ENCODE data around the gene WDFY2.

WDFY2 gene

DNA sequence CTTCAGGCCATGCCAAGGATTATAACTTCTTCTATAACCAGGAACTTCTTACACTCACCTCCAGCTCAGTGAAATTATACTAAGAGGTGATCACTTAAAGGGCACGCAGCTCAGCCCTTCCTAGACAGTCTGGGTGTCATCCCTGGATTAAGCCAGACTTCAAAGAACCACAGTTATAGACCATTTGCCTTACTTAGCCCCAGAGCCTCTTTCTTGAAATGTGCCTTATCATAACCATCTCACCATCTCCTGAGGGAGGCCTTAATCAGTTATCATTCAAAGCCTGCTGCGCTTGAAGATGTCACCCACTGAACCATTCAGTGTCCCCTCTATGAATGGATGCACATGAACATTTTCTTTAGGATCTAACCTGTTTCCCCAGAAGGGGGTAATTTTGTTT is 229.8 kb downstream of the WDFY2 start:
- Histone ChIP-seq H3K4me1 (ENCODE audit: control insufficient read depth, insufficient read depth, low read length) (no peaks in the 10 kb centered on the region), H3K27me3 (ENCODE audit: control insufficient read depth, insufficient read depth, low read length) (no peaks in the 10 kb centered on the region), H3K36me3 (ENCODE audit: control insufficient read depth, insufficient read depth, low read length) (no peaks in the 10 kb centered on the region), H3K27ac (ENCODE audit: low read depth, low read length) (no peak overlapping the region), H3K4me3 (ENCODE audit: low read length) (no peak overlapping the region), H3K9ac (ENCODE audit: low read length) (no peak overlapping the region)

DNA sequence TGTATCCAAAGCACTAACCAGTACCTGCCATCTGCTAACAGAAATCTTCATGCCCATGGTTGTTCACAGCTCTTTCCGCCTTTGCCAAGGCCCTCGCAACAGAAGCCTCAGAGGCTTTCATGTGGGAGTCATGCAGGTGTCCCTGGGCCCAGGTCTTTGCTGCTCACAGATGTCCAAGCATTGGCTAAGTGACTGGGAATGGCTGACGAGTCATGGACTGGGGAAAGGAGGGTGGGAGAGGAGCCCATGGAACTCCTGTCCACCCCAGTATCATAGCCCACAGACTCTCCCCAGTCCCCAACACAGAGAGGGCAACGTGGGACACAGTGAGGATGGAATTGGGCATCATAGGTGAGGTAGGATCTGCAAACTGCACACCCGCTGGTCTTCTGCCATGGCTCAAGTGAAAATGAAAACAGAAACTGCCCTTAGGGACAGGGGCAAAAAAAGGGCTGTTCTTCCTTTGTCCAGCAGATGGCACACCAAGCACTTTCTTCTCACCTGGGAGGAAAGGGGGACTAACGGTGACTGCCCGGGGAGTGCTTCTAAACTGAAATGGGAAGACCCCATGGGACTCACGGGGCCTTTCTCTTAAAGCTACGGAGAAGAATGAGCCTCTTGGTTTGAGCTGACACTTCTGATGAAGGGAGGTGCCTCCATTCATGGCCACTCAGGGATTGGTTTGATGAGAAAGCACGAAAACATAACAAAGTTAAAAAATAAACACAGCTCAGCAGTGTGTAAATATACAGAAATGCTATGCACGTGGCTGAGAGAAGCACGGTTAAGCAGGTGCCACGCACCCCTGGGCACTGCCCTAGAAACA is 230.8 kb downstream of the WDFY2 start:
- no peaks in the 10 kb centered on the region for H3K4me1 ChIP-seq (ENCODE audit: control insufficient read depth, insufficient read depth, low read length)
- peak overlapping the region; percentile 48 for H3K4me3 ChIP-seq (ENCODE audit: low read length)
- H3K36me3 ChIP-seq (ENCODE audit: control insufficient read depth, insufficient read depth, low read length) = no peaks in the 10 kb centered on the region
- H3K27me3 ChIP-seq (ENCODE audit: control insufficient read depth, insufficient read depth, low read length) = no peaks in the 10 kb centered on the region
- no peak overlapping the region for H3K27ac ChIP-seq (ENCODE audit: low read depth, low read length)
- H3K9ac ChIP-seq (ENCODE audit: low read length) = peak overlapping the region; percentile 19

DNA sequence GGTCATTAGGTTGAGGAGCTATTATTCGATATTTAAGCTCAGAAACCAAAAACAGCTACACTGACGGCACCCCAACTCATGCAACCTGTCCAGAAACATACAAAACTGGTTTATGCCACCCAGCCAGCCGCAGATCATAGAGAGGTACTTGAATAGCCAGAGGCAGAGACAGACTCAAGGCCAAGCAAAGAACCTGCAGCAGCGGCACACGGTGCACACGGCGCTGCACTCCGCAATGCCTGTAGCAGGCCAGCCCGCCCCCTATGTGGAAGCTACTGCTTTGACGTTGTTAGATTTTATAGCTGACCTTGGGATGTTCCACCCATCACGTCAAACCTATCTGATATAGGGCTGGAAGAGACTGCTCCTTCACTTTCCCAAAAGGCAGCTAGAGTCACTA is 231.6 kb downstream of the WDFY2 start:
- Histone ChIP-seq H3K36me3 (ENCODE audit: control insufficient read depth, insufficient read depth, low read length) (no peaks in the 10 kb centered on the region), H3K4me3 (ENCODE audit: low read length) (no peak overlapping the region), H3K27ac (ENCODE audit: low read depth, low read length) (no peak overlapping the region), H3K4me1 (ENCODE audit: control insufficient read depth, insufficient read depth, low read length) (no peaks in the 10 kb centered on the region), H3K9ac (ENCODE audit: low read length) (no peak overlapping the region), H3K27me3 (ENCODE audit: control insufficient read depth, insufficient read depth, low read length) (no peaks in the 10 kb centered on the region)

DNA sequence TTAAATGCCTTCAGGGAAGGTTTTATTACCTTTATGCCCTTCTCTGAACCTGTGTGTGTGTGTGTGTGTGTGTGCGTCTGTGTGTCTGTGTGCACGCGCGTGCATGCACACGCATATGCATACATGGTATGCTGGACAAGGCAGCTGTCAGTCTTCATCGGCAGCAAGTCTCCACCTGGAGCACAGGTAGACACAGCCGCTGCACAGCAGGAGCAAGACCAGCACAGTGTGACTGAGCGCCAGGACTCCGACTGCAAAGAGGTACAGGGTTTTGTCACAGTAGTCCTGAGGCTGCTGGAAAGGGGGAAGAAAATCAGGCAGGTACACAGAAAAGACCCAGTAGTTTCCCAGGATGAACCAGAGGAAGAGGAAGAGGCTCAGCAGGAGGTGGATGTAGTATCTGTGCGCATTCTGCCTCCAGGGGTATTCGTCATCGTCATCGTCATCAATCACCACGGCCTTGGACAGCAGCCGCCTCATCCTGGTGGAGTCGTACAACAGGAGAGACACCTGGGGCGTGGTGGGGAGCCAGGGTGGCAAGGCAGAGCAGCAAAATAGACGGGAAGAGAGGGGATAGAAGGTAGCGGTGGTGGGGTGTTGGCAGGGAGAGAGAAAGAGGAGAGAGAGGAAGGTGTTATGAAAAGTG is 232.5 kb downstream of the WDFY2 start:
- H3K4me3 ChIP-seq (ENCODE audit: low read length) = no peak overlapping the region
- no peaks in the 10 kb centered on the region for H3K4me1 ChIP-seq (ENCODE audit: control insufficient read depth, insufficient read depth, low read length)
- H3K36me3 ChIP-seq (ENCODE audit: control insufficient read depth, insufficient read depth, low read length) = no peaks in the 10 kb centered on the region
- no peak overlapping the region for H3K9ac ChIP-seq (ENCODE audit: low read length)
- no peaks in the 10 kb centered on the region for H3K27me3 ChIP-seq (ENCODE audit: control insufficient read depth, insufficient read depth, low read length)
- no peak overlapping the region for H3K27ac ChIP-seq (ENCODE audit: low read depth, low read length)
